Omental fat pad (tissue), 4 donors: Measurements from ENCODE around the gene INHA. TPM values are rescaled to one million over a fixed set of nuclear protein-coding genes. Genes with fewer than 3 reads are reported as not detected.

ENCODE experiments used
- ATAC-seq: fragments of 150-250 bp; one replicate; pipeline ENCODE4 v1.9.1; 2016; ENCODE audit warnings: mild to moderate bottlenecking, moderate library complexity; ENCODE audit not compliant: low FRiP score
- DNase-seq: peaks from one replicate; pipeline ENCODE4 v3.0.0-alpha.2; 2019; ENCODE audit warnings: low spot score
- CTCF ChIP-seq, 3 donors: fragments of 450-650 bp; IDR thresholded peaks; one replicate each; pipeline ENCODE4 v1.5.1; 2016 to 2017; ENCODE audit warnings: antibody characterized with exemption in 3 of 3, mild to moderate bottlenecking in 3 of 3, moderate library complexity in 2 of 3
- total RNA-seq, 4 donors: library from RNA; depleted of rRNA; stranded (reverse); fragments of >200 nt; gene quantifications; one replicate each; pipeline ENCODE4 v1.1.0, GENCODE V29; 2016

Gene INHA
- total RNA-seq, 4 donors from 2014 or later, result 0.88 to 1.1 TPM; not detected in 2

- no peak for TF ChIP-seq CTCF (IDR thresholded peaks at IDR 0.05)
- ATAC-seq (no peak), DNase-seq (no peak)
These were observed 12.8 kb upstream of the INHA start for GRCh38 chr2:219559156-219559915.

GRCh38 chr2:219560037-219560892 lies 11.8 kb upstream of the INHA start:
- ATAC-seq (no peak), DNase-seq (no peak)

GRCh38 chr2:219560893-219561178 lies 11.3 kb upstream of the INHA start:
- DNase-seq (no peak), ATAC-seq (no peak)
- TF ChIP-seq CTCF (IDR thresholded peaks at IDR 0.05), result no peak

More at GRCh38 chr2:219560037-219560892, 11.8 kb upstream of the INHA start:
- TF ChIP-seq CTCF (IDR thresholded peaks at IDR 0.05), result no peak

GRCh38 chr2:219561179-219562048 lies 10.7 kb upstream of the INHA start:
- ATAC-seq, result no peak
- TF ChIP-seq CTCF (IDR thresholded peaks at IDR 0.05), result no peak
- no peak for DNase-seq

- TF ChIP-seq CTCF (IDR thresholded peaks at IDR 0.05), result no peak
- no peak for DNase-seq
- ATAC-seq, result no peak
These were observed 9.8 kb upstream of the INHA start for GRCh38 chr2:219562049-219563020.
